ENCODE measurements around the gene PTPRE. TPM values are rescaled to one million over a fixed set of nuclear protein-coding genes. Genes with fewer than 3 reads are reported as not detected.
A peak's percentile ranks its signal among the peaks of the same experiment; 100 is the strongest.
"Not testable (repeated sequence)": the region's sequence is repeated elsewhere in the genome, so short reads cannot be mapped to it uniquely, and the experiment has no call there.

PTPRE gene
- total RNA-seq, 2 experiments from 2014 or later, result 26.8 to 37.3 TPM

GRCh38 chr10:127984945-127985344 is 78.0 kb downstream of the PTPRE start:
- ATAC-seq (ENCODE audit: low read depth) (no peak), DNase-seq (no peak)
- H3K9me3 Mint-ChIP-seq, result peaks cover 2% of the 10 kb centered on the region
- POLR2A ChIA-PET, result no interaction called here
- H3K27me3 Mint-ChIP-seq, result peaks cover 13% of the 10 kb centered on the region
- no peaks in the 10 kb centered on the region for H3K4me1 Mint-ChIP-seq
- no peaks in the 10 kb centered on the region for H3K36me3 Mint-ChIP-seq
- no peak overlapping the region for H3K27ac Mint-ChIP-seq
- H3K4me3 Mint-ChIP-seq, result no peak overlapping the region

- no peak for ATAC-seq (ENCODE audit: low read depth)
- H3K4me3 Mint-ChIP-seq, result no peak overlapping the region
Measured at GRCh38 chr10:127986531-127987466, 79.9 kb downstream of the PTPRE start.

GRCh38 chr10:127987467-127988380 is 80.8 kb downstream of the PTPRE start:
- H3K4me3 Mint-ChIP-seq, result no peak overlapping the region
- POLR2A ChIA-PET, result no interaction called here
- DNase-seq (no peak), ATAC-seq (ENCODE audit: low read depth) (no peak)
- H3K27ac Mint-ChIP-seq, result no peak overlapping the region
- no peaks in the 10 kb centered on the region for H3K36me3 Mint-ChIP-seq
- H3K9me3 Mint-ChIP-seq, result no peaks in the 10 kb centered on the region
- peaks cover 9% of the 10 kb centered on the region for H3K4me1 Mint-ChIP-seq
- peaks cover 14% of the 10 kb centered on the region for H3K27me3 Mint-ChIP-seq

More at GRCh38 chr10:127986531-127987466, 79.9 kb downstream of the PTPRE start:
- no peak for DNase-seq
- Mint-ChIP-seq H3K36me3 (no peaks in the 10 kb centered on the region), H3K27ac (no peak overlapping the region), H3K27me3 (peaks cover 15% of the 10 kb centered on the region), H3K9me3 (no peaks in the 10 kb centered on the region), H3K4me1 (peaks cover 9% of the 10 kb centered on the region)
- POLR2A ChIA-PET, result no interaction called here

- Mint-ChIP-seq H3K9me3 (no peaks in the 10 kb centered on the region), H3K27me3 (peaks cover 11% of the 10 kb centered on the region), H3K4me3 (no peak overlapping the region), H3K27ac (no peak overlapping the region), H3K4me1 (peaks cover 9% of the 10 kb centered on the region), H3K36me3 (no peaks in the 10 kb centered on the region)
- POLR2A ChIA-PET, result no interaction called here
- ATAC-seq (ENCODE audit: low read depth), result no peak
- no peak for DNase-seq
Measured at GRCh38 chr10:127989481-127990012, 82.6 kb downstream of the PTPRE start.

- H3K9me3 Mint-ChIP-seq, H3K4me3 Mint-ChIP-seq, H3K36me3 Mint-ChIP-seq, POLR2A ChIA-PET, H3K27ac Mint-ChIP-seq, H3K4me1 Mint-ChIP-seq, DNase-seq: not testable (repeated sequence)
- peaks cover 11% of the 10 kb centered on the region for H3K27me3 Mint-ChIP-seq
- peak; percentile 30 for ATAC-seq (ENCODE audit: low read depth)
Measured at GRCh38 chr10:127990132-127990788, 83.4 kb downstream of the PTPRE start.

- POLR2A ChIA-PET, result no interaction called here
- Mint-ChIP-seq H3K4me3 (peak overlapping the region; percentile 35), H3K27ac (peak overlapping the region; percentile 30), H3K27me3 (peaks cover 14% of the 10 kb centered on the region), H3K36me3 (no peaks in the 10 kb centered on the region), H3K4me1 (peaks cover 9% of the 10 kb centered on the region), H3K9me3 (no peaks in the 10 kb centered on the region)
- ATAC-seq (ENCODE audit: low read depth), result peak; percentile 50
- no peak for DNase-seq
Measured at GRCh38 chr10:127990846-127991542, 84.1 kb downstream of the PTPRE start.

GRCh38 chr10:127991543-127992255 is 84.8 kb downstream of the PTPRE start:
- no peak for ATAC-seq (ENCODE audit: low read depth)
- no peaks in the 10 kb centered on the region for H3K9me3 Mint-ChIP-seq
- H3K4me3 Mint-ChIP-seq, result no peak overlapping the region
- no peak for DNase-seq
- H3K27ac Mint-ChIP-seq, result peak overlapping the region; percentile 9
- H3K36me3 Mint-ChIP-seq, result no peaks in the 10 kb centered on the region
- peaks cover 9% of the 10 kb centered on the region for H3K4me1 Mint-ChIP-seq
- peaks cover 14% of the 10 kb centered on the region for H3K27me3 Mint-ChIP-seq
- POLR2A ChIA-PET, result no interaction called here

- Mint-ChIP-seq H3K4me3 (no peak overlapping the region), H3K36me3 (no peaks in the 10 kb centered on the region), H3K27ac (no peak overlapping the region), H3K27me3 (peaks cover 14% of the 10 kb centered on the region), H3K4me1 (peaks cover 9% of the 10 kb centered on the region), H3K9me3 (no peaks in the 10 kb centered on the region)
- DNase-seq (no peak), ATAC-seq (ENCODE audit: low read depth) (no peak)
- POLR2A ChIA-PET, result no interaction called here
Measured at GRCh38 chr10:127992376-127992775, 85.5 kb downstream of the PTPRE start.

- ATAC-seq (ENCODE audit: low read depth) (no peak), DNase-seq (no peak)
- no peak overlapping the region for H3K4me3 Mint-ChIP-seq
- no peak overlapping the region for H3K27ac Mint-ChIP-seq
- peaks cover 14% of the 10 kb centered on the region for H3K27me3 Mint-ChIP-seq
- no peaks in the 10 kb centered on the region for H3K9me3 Mint-ChIP-seq
- H3K4me1 Mint-ChIP-seq, result peaks cover 9% of the 10 kb centered on the region
- H3K36me3 Mint-ChIP-seq, result no peaks in the 10 kb centered on the region
- POLR2A ChIA-PET, result no interaction called here
Measured at GRCh38 chr10:127993056-127993690, 86.3 kb downstream of the PTPRE start.

GRCh38 chr10:127995939-127996338 is 89.0 kb downstream of the PTPRE start:
- H3K27me3 Mint-ChIP-seq, result peaks cover 29% of the 10 kb centered on the region
- H3K4me1 Mint-ChIP-seq, result peaks cover 5% of the 10 kb centered on the region
- H3K4me3 Mint-ChIP-seq, result no peak overlapping the region
- DNase-seq (no peak), ATAC-seq (ENCODE audit: low read depth) (no peak)
- H3K27ac Mint-ChIP-seq, result no peak overlapping the region
- H3K36me3 Mint-ChIP-seq, result no peaks in the 10 kb centered on the region
- H3K9me3 Mint-ChIP-seq, result no peaks in the 10 kb centered on the region
- POLR2A ChIA-PET, result no interaction called here

GRCh38 chr10:127996586-127996985 is 89.7 kb downstream of the PTPRE start:
- no peak for ATAC-seq (ENCODE audit: low read depth)
- POLR2A ChIA-PET, result no interaction called here
- peaks cover 1% of the 10 kb centered on the region for H3K4me1 Mint-ChIP-seq

GRCh38 chr10:127997271-127997670 is 90.4 kb downstream of the PTPRE start:
- Mint-ChIP-seq H3K36me3 (no peaks in the 10 kb centered on the region), H3K9me3 (no peaks in the 10 kb centered on the region), H3K27me3 (peaks cover 30% of the 10 kb centered on the region), H3K4me1 (peaks cover 1% of the 10 kb centered on the region), H3K27ac (no peak overlapping the region), H3K4me3 (no peak overlapping the region)
- ATAC-seq (ENCODE audit: low read depth), result no peak
- DNase-seq, result no peak
- POLR2A ChIA-PET, result no interaction called here

More at GRCh38 chr10:127996586-127996985, 89.7 kb downstream of the PTPRE start:
- DNase-seq, result no peak
- H3K9me3 Mint-ChIP-seq, result no peaks in the 10 kb centered on the region
- peaks cover 30% of the 10 kb centered on the region for H3K27me3 Mint-ChIP-seq
- H3K4me3 Mint-ChIP-seq, result no peak overlapping the region
- no peak overlapping the region for H3K27ac Mint-ChIP-seq
- no peaks in the 10 kb centered on the region for H3K36me3 Mint-ChIP-seq
